GM21786 (cell line): ENCODE data around the gene SLC1A5.
"Not testable (repeated sequence)": the region's sequence is repeated elsewhere in the genome, so short reads cannot be mapped to it uniquely, and the experiment has no call there.

Experiments used
- ATAC-seq: cut with Tn5 transposase; IDR thresholded peaks from one replicate; pipeline ENCODE4 v1.9.1; 2021; ENCODE audit not compliant: unreplicated experiment

SLC1A5 gene

DNA sequence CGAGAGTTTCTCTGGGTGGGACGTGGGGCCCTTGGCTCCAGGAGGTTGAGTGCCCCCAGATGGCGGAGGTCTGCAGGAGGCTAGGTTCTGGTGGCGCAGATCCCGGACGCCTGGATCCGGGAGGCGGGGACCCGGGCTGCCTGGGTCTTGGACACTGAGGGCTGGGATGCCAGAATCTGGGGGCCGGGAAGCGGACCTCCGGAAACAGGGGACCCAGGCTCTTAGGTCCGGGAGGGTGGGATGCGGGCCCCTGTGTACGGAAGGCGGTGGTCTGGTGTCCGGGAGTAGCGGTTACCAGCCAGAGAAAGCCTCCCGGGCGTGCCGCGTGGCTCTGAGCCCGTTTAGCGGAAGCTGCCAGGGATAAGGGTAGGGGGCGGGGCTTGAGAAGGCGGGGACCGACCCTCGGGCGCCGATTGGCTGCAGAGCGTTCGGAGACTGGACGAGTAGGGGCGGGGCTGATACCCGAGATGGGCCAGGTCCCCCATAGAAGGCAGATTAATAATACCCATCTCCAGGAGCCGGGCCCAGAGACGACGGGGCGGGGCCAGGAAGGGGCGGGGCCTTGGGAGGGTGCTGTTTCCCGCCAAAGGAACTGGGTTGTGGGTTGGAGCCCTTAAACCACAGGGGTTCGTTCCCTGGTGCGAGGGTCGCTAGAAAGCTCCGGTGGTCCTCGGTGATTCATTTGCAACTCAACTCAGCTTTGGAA, at the start of gene SLC1A5:
TSS of gene SLC1A5 (minus strand) at position 333 of the 706 bp plus-strand sequence. CDS start 629 bp downstream, outside the sequence.
- ATAC-seq = peak; percentile 58

DNA sequence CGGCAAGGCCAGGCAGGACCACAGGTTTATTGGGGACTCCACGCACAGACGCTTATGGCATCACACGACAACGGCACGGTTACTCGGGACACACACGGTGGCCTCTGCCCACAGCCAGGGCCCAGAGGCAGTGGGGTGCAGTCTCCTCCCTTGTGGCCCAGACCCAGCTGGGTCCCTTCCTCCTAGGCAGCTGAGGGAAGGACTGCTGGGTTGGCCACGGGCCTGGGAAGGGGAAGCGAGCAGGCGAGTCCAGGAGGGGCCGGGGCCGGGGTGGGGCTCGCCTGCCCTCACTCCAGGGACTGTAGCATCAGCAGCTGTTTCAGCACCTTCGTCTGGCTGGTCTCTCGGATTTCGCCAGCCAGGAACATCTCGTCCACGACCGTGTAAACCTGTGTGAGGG, 49.8 kb upstream of the SLC1A5 start:
- ATAC-seq = no peak

DNA sequence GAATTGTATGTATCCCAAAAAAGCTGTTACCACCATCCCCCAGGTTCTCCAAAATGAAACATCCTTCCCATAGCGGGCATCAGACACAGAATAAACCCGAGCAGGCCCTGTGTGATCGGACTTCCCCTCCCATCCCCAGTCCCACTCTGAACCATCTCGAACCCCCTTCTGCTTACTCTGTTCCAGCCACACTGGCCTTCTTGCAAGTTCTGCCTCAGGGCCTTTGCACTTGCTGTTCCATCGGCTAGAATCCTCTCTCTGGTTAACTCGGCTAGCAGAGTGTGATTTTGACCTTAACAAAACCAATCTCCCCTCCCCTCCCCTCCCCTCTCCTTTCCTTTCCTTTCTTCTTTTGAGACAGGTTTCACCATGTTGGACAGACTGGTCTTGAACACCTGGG, 46.6 kb upstream of the SLC1A5 start:
- ATAC-seq = no peak

DNA sequence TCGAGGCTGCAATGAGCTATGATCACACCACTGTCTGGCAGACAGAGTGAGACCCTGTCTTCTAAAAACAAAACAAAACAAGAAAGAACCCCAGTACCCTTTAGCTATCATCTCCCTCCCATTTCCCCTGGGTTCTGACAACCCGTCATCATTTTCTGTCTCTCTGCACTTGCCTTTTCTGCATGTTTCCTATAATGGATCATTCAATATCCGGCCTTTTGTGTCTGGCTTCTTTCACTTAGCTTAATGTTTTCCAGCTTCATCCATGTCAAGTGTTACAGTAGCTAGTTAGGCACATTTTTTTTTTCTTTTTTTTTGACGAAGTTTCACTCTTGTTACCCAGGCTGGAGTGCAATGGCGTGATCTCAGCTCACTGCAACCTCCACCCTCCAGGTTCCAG, 45.7 kb upstream of the SLC1A5 start:
- no peak for ATAC-seq

DNA sequence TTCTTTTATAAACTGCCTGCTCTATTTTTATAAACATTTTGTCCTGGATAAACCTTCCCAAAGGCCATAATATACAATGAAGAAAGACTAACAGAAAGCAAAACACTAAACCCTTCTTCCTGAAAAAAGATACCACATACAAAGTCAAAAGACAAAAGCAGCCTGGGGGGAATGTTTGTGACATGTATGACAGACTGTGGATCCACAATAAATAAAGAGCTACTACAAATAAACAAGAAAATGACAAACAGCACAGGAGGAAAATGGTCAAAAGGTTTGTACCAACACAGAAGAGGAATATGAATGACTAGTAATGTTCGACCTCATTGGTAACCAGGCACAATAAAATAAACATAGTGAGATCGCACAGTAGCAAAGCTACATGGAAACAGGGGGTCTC, 42.5 kb upstream of the SLC1A5 start:
- ATAC-seq = no peak

DNA sequence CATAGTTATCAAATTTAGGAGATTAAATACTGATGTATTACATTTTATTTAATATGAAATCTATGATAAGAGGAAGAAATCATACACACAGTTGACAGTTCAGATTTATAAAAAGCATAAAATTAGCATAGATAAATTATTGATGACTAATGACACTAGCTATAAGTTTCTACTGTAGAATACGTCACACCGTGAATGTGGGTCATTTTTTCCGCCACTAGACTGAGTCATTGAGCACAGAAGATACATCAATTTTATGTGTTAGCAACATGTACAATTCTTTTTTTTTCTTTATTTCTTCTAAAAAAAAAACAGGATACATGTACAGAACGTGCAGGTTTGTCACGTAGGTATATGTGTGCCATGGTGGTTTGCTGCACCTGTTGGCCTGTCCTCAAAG, 40.1 kb upstream of the SLC1A5 start:
- ATAC-seq = no peak

DNA sequence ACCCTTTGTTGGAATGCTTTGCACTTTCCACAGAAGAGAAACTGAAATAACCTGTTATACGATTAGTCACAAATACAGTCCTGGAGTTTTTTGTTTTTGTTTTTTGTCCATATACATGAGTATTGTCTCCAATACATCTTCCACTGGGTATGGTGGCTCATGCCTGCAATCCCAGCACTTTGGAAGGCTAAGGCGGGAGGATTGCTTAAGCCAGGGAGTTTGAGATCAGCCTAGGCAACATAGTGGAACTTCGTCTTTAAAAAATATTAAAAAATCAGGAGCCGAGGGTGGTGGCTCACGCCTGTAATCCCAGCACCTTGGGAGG, 37.3 kb upstream of the SLC1A5 start:
- ATAC-seq = no peak

DNA sequence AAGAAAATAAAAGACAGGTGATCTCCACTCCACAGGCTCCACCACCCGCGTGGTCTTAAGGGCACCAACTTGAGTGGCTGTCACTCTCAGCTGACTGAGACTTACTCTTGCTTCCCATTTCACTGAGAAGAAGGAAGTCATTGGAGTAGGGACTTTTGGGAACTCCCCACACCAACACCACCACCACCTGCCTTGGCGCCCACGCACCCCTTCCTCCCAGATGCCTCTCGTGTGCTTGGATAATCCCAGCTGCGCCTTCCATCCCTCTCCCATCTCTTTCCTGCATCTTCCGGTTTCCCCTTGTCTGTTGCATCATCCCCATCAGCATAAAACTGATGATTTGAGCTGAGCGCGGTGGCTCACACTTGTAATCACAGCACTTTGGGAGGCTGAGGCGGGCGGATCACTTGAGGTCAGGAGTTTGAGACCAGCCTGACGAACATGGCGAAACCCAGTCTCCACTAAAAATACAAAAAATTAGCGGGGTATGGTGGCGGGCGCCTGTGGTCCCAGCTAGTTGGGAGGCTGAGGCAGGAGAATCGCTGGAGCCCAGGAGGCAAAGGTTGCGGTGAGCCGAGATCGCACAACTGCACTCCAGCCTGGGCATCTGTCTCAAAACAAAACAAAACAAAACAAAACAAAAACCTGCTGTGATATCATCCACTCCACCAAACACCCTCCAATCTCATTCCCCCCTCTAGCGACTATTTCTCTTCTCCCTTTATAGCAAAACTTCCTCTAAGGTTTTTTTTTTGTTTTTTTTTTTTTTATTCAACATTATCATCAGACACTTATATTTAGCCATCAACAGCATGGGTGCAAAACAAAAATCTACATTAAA, 36.7 kb upstream of the SLC1A5 start:
- ATAC-seq = no peak

DNA sequence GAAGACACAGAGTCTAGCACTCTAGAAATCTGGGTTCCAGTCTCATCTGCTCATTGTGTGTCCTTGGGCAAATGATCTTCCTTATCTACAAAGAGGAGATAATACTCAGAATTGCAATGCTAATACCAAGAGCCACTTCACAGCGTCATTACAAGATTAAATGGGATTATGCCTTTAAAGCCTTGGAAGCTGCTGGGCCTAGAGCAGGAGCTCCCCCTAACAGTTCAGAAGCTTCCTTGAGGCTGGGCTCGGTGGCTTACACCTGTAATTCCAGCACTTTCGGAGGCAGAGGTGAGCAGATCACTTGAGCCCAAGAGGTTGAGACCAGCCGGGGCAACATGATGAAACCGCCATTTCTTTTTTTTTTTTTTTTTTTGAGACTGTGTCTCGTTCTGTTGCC, 34.7 kb upstream of the SLC1A5 start:
- ATAC-seq = no peak

DNA sequence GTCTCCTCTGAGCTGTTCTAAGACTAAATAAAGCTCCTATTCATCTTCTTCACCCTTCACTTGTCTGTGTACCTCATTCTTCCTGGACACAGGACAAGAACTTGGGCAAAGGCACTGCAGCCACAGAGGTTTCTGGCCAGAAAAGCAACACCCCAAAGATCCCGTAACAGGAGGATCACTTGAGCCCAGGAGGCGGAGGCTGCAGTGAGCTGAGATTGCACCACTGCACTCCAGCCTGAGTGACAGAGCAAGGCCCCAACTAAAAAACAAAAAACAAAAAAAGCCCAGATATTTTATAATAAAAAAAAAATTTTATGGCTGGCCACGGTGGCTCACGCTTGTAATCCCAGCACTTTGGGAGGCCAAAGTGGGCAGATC, 34.0 kb upstream of the SLC1A5 start:
- not testable (repeated sequence) for ATAC-seq

DNA sequence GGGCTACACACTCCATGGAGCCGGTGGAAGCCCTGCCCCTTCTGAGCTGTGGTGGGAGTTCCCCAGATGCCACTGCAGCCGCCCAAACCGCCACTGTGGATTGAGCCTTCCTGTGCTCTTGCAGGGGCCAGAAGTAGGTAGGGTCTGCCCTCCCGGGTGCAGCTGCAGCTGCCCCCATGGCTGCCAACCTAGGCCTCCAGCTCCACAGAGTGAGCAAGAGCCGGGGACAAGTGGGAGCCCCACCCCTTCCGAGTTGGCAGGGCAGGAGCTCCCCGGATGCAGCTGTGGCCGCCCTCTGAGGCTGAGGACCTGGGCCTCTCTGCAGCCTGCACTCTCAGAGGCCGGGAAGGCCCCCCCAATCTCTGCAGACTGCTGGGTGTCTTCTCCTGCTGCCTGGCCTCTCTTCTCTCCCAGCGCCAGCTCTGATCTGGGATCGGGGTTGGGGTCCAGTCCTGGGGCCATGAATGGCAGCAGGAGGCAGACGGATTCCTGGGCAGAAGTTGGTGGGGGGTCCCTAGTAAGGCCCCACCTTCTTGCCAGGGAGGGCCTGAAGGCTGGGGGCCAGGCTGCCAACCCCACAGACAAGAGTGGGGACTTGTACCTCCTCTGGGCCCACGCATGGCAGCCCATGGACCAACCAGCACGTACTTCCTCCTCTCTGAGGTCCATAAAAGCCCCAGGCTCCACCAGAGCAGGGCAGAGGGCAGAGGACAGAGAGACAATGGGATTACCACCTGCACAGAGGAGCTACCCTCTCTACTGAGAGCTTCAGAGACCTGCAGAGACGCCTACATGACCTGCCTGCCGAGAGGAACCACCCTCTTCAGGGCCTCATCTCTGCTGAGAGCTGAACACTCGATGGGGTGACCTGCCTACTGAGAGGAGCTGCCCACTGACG, 33.4 kb upstream of the SLC1A5 start:
- ATAC-seq = no peak

DNA sequence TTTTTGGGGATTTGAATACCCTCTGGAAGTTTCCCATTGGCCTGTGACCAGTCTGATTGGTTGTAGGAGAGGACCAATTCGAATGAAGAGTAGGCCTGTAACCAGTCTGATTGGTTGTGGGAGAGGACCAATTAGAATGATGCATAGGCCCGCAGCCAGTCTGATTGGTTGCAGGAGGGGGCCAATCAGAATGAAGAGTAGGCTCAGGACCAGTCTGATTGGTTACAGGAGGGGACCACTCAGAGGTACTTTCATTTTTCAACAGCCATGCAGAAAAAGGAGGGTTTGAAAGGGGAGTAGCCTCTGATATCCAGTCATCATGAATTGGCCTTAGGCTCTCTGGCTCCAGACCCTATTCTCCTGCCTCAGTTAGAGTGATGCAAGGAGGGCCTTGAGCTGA, 30.4 kb upstream of the SLC1A5 start:
- no peak for ATAC-seq

DNA sequence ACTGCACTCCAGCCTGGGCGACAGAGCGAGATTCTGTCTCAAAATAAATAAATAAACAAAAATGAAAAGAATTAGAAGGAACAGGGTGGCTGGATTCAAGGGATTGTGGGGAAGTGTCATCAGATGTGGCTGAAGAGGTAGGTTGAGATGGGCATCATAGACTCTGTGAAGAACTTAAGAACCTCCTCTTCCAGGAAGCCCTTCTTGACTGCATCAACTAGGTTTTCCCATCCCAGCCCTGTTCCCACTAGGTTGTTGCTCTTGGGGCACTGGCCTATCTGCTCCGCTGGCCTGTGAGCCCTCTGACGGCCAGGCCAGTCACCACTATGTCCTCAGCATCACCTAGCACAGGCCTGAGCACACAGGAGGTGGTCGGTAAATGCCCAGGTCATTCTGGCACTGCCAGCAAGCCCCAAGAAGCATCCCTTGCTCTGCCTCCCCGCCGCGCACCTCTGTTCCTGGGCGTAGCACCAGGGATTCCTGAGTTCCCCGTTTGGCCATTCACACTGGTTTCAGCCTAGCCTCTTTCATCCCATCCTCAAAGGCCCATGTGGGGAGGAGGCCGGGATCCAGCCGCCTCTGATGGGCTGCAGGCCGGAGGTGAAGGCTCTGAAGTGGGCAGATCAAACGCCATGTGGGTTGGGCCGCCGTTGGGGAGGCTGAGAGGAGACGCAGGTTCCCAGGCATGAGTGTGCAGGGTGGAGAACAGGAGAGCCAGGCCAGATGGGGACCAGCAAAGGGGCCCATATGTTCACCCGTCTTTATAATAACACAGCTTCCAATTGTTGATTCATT, 27.6 kb upstream of the SLC1A5 start:
- ATAC-seq = no peak

DNA sequence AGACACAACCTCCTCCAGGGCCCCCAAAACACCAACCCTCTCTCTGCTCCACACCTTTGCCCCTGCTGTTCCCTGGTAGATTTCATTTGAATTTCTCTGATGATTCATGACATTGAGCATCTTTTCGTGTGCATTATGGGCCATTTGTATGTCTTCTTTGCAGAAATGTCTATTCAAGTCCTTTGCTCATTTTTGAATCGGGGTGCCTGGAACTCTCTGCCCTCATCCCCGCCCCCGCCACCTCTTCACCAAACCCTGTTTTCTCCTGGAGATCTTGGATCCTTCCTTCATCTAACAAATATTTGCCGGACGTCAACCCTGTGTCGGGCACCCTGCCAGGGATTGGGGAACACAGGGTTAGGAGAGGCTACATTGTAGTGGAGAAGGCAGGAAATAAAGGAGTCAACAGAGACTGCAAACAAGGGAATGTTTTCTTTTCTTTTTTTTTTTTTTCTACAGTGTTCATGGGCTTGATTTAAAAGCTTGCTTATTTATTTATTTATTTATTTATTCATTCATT, 25.5 kb upstream of the SLC1A5 start:
- no peak for ATAC-seq

DNA sequence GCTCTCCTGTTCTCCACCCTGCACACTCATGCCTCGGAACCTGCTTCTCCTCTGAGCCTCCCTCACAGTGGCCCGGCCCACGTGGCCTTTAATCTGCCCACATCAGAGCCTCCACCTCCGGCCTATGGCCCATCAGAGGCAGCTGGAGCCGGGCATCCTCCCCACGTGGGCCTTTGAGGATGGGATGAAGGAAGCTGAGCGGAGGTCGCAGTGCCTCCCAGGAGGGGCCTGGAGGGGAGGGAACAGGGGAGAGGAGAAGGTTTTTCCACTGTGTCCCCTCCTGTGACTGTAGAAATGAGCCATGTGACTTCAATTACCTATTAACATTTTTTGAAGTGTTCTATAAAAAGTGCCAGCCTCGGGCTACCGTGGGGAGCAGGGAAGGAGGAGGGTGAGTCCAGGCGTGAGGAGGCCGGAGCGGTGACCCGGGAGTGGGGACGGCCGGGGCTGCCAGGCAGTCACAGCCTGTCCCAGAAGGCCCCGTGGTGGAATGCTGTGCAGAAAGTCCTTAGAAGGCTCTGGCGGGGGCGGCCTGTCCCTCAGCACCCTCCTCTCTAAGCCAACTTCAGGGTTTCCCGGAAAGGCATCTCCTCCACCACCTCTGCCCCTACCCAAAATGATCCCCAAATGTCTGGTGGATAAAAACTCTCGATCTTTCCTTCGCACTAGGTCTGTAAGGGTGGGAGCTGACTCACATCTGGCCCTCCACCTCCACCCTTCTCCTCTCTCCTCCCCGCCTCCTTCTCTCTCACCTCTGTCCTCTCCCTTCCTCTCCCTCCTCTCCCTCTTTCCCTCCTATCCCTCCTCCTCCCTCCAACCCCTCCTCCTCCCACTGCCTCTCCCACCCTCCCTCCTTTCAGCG, 24.8 kb upstream of the SLC1A5 start:
- no peak for ATAC-seq

DNA sequence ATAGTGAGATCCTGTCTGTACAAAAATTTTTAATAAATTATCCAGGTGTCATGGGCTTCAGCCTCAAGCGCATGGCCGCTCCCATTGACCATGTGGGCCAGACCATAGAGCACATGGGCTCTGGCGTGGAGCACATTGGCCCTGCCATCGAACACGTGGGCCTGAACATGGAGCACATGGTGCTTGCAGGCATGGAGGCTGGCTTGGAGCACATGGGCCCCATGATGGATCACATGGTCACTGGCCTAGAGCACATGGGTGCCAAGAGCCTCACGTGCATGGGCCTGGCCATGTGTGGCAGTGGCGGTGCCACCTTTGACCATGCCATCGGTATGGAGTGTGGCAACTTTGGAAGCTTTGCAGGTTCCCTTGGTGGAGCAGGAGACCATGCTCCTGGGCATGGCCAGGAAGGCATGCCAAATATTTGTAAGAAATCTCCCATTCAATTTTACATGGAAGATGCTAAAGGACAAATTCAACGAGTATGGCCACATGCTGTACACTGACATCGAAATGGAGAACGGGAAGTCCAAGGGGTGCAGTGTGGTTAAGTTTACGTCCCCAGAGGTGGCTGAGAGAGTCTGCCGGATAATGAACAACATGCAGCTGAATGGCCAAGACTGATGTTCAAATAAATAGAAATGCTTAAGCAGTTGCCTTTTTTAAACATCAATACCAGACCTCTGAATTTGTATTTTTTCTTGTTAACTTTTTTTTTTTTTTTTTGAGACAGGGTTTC, 21.3 kb upstream of the SLC1A5 start:
- ATAC-seq = no peak

DNA sequence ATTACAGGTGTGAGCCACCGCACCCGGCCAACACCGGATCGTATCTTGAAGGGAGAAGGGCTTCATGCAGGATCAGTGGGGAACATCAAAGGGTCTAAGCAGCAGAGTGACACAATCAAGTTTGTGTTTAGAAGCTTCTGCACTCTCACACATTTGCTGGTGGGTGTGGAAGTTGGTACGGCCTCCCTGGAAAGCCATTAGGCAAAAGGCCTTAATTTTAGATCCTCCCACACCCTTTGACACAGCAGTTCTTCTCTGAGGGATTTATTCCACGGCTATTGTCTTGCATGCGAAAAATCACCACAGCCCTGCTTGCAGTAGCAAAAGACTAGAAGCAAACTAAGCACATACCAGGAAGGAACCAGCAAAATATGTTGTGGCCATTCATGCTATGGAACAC, 18.3 kb upstream of the SLC1A5 start:
- ATAC-seq = no peak

DNA sequence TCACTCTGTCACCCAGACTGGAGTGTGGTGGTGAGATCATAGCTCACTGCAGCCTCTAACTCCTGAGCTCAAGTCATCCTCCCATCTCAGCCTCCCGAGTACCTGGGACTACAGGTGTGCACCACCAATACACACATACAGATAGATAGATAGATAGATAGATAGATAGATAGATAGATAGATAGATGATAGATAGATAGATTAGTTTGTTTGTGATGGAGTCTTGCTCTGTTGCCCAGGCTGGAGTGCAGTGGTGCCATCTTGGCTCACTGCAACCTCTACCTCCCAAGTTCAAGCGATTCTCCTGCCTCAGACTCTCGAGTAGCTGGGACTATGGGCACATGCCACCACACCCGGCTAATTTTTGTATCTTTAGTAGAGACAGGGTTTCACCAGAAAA, 16.0 kb upstream of the SLC1A5 start:
- not testable (repeated sequence) for ATAC-seq

DNA sequence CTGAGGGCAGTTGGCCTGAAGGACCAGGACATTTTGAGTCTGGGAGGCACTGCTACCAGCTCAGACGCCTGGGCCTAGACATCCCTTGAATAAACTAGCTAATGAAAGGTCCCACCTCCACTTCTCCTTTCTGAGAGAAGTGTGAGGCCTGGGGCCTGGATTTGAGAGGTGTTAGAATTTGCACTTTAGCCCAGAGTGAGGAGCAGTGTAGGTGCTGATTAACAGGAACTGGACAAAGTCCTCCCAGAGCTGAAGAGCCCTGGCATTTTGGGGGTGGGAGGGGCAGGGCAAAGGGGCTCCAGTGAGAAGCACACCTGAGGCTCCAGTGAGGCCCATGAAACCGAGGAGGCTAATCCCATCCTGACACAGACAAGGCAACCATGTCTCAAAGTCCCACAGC, 15.2 kb upstream of the SLC1A5 start:
- ATAC-seq = no peak
